HEK293 (cell line): ENCODE measurements around the gene MSI2.

Source experiments
- CTCF ChIA-PET: fragments of 350-600 bp; formaldehyde crosslinking; extraction: SDS; loops from one replicate; lab custom pipeline; 2021; ENCODE audit warnings: antibody characterized with exemption; lab: Yijun Ruan, JAX
- POLR2A ChIA-PET: fragments of 300-600 bp; formaldehyde crosslinking; extraction: SDS; loops from one replicate; lab custom pipeline; 2020; ENCODE audit warnings: antibody characterized with exemption, inconsistent platforms; lab: Yijun Ruan, JAX
- H3K27ac ChIP-seq: fragments of 200-500 bp; sonication (Bioruptor generic); 2 replicates; pipeline ENCODE4 v1.5.1; 2014; ENCODE audit warnings: low read depth, low read length, control low read depth, inconsistent platforms; ENCODE audit errors: extremely low read depth
- H3K36me3 ChIP-seq, 2 experiments: fragments of 200-500 bp in 1 of 2; sonication (Bioruptor generic) in 1 of 2; 1 replicate in 1 of 2; 2 replicates in 1 of 2; pipeline ENCODE4 v1.5.1; 2014 to 2017; ENCODE audit warnings: inconsistent platforms in 2 of 2, low read length in 2 of 2; ENCODE audit not compliant: control insufficient read depth in 2 of 2, insufficient read depth in 1 of 2
- H3K4me1 ChIP-seq: fragments of 200-500 bp; sonication (Bioruptor generic); 2 replicates; pipeline ENCODE4 v1.5.1; 2014; ENCODE audit warnings: mild to moderate bottlenecking, low read length, inconsistent platforms; ENCODE audit not compliant: control insufficient read depth, insufficient read depth
- H3K4me3 ChIP-seq: 2 replicates; pipeline ENCODE4 v1.5.1; 2011; ENCODE audit warnings: low read depth, mild to moderate bottlenecking, control low read depth, low read length, moderate library complexity
- H3K9me3 ChIP-seq: fragments of 200-500 bp; sonication (Bioruptor generic); 2 replicates; pipeline ENCODE4 v1.5.1; 2014; ENCODE audit warnings: low read depth, low read length, inconsistent platforms; ENCODE audit not compliant: control insufficient read depth, insufficient read depth
- EGR2 ChIP-seq: fragments of 450-650 bp; formaldehyde crosslinking; IDR thresholded peaks from 2 replicates; pipeline ENCODE4 v1.5.1; 2016; ENCODE audit warnings: low read depth, missing biosample characterization, missing genetic modification characterization
- REPIN1 ChIP-seq: fragments of 450-650 bp; formaldehyde crosslinking; IDR thresholded peaks from 2 replicates; pipeline ENCODE4 v1.5.1; 2017; ENCODE audit warnings: missing biosample characterization, missing genetic modification characterization, low read depth
- ZFHX2 ChIP-seq: fragments of 450-650 bp; formaldehyde crosslinking; conservative IDR thresholded peaks from 2 replicates; pipeline ENCODE4 v1.5.1; 2016; ENCODE audit warnings: missing biosample characterization, missing genetic modification characterization
- ZNF121 ChIP-seq: fragments of 450-650 bp; formaldehyde crosslinking; IDR thresholded peaks from 2 replicates; pipeline ENCODE4 v1.5.1; 2016; ENCODE audit warnings: missing biosample characterization, missing genetic modification characterization
- ZNF155 ChIP-seq: fragments of 450-650 bp; formaldehyde crosslinking; IDR thresholded peaks from 2 replicates; pipeline ENCODE4 v1.5.1; 2016; ENCODE audit warnings: missing biosample characterization, missing genetic modification characterization
- ZNF169 ChIP-seq: fragments of 450-650 bp; formaldehyde crosslinking; IDR thresholded peaks from 2 replicates; pipeline ENCODE4 v1.5.1; 2016; ENCODE audit warnings: missing biosample characterization, missing genetic modification characterization
- ZNF174 ChIP-seq: fragments of 450-650 bp; formaldehyde crosslinking; IDR thresholded peaks from 2 replicates; pipeline ENCODE4 v1.5.0; 2017; ENCODE audit warnings: missing biosample characterization, mild to moderate bottlenecking, missing genetic modification characterization
- ZNF19 ChIP-seq: fragments of 450-650 bp; formaldehyde crosslinking; IDR thresholded peaks from 2 replicates; pipeline ENCODE4; 2016; ENCODE audit warnings: missing biosample characterization, missing genetic modification characterization, low read depth
- ZNF48 ChIP-seq: fragments of 450-650 bp; formaldehyde crosslinking; IDR thresholded peaks from 2 replicates; pipeline ENCODE4 v1.5.1; 2016; ENCODE audit warnings: missing biosample characterization, missing genetic modification characterization
- ZNF626 ChIP-seq: fragments of 450-650 bp; sonication (Bioruptor Pico); formaldehyde crosslinking; IDR thresholded peaks from 2 replicates; pipeline ENCODE4 v1.5.1; 2018; ENCODE audit warnings: missing biosample characterization, missing genetic modification characterization, inconsistent platforms
- ZNF658 ChIP-seq: fragments of 450-650 bp; formaldehyde crosslinking; IDR thresholded peaks from 2 replicates; pipeline ENCODE4; 2016; ENCODE audit warnings: missing biosample characterization, missing genetic modification characterization
- ZNF768 ChIP-seq: fragments of 450-650 bp; formaldehyde crosslinking; IDR thresholded peaks from 2 replicates; pipeline ENCODE4 v1.5.1; 2018; ENCODE audit warnings: missing biosample characterization, mild to moderate bottlenecking, missing genetic modification characterization
- TF ChIP-seq, protein P1 (sequence below): fragments of 450-650 bp; formaldehyde crosslinking; IDR thresholded peaks from 2 replicates; pipeline ENCODE4 v1.5.1; 2017; ENCODE audit warnings: missing biosample characterization, mild to moderate bottlenecking, missing genetic modification characterization, moderate library complexity
- TF ChIP-seq, protein P2 (sequence below): fragments of 450-650 bp; formaldehyde crosslinking; IDR thresholded peaks from 2 replicates; pipeline ENCODE4 v1.5.1; 2016; ENCODE audit warnings: missing biosample characterization, missing genetic modification characterization
- TF ChIP-seq, protein P3 (sequence below): fragments of 450-650 bp; formaldehyde crosslinking; IDR thresholded peaks from 2 replicates; pipeline ENCODE4 v1.5.1; 2016; ENCODE audit warnings: missing biosample characterization, missing genetic modification characterization

MSI2 gene

DNA sequence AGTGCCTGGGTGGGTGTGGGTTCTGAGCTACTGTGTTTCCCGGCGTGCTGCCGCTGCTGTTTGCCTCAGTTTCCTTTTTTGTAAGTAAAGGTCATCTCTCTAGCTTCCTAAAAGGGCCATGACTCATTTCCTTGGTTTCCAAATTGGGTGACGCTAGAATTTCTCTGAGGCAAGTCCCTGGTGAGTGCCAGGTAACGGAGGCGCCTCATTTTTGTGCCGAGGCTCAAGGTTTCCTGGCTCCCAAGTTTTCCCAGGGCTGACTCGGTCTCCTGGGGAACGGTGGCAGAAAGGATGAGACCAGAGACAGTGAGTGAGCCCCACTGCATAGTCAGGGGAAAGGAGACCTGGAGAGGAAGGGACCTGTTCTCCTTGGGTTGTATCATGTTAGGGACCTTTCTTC lies 20.3 kb downstream of the MSI2 start:
- Histone ChIP-seq H3K4me1 (peaks cover under 1% of the 10 kb centered on the region; the same call in 1 of the 2 replicates), H3K36me3 (peaks cover 4 to 67% of the 10 kb centered on the region in 2 experiments; a peak in 2 of 3 replicates)
- POLR2A ChIA-PET, result interaction anchor here (1.0 kb wide), 1 partner anchor 20 kb away, joined by 4 read pairs; the partner anchor contains the start of gene MSI2

DNA sequence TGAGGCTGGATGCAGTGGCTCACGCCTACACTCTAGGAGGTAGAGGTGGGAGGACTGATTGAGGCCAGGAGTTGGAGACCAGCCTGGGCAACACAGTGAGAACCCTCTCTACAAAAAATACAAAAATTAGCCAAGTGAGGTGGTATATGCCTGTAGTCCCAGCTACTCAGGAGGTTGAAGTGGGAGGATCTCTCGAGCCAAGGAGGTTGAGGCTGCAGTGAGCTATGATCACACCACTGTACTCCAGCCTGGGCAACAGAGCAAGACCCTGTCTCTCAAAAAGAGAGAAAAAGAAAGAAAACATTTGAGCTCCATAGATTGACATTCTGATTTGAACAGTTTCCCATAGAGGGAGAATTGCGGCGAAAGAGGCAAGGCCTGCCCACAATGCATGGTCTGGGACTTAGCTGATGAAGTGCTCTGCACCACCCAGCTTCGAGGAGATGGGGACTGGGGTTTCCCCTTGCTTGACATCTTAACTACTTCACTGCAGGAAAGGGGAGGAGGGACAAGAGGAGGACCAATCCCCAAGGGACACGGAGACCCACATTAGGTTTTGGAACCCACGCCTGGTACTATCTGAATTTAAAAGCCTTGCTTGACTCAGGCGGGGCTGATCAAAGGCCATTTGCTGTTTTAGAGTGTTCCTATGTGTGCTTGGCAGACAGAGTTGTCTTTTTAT lies 21.7 kb downstream of the MSI2 start:
- Histone ChIP-seq H3K4me1 (peaks cover 12% of the 10 kb centered on the region), H3K36me3 (peaks cover 4 to 55% of the 10 kb centered on the region in 2 experiments; a peak in 2 of 3 replicates), H3K9me3 (no peaks in the 10 kb centered on the region), H3K4me3 (no peak overlapping the region), H3K27ac (no peak overlapping the region; the same call in 1 of the 2 replicates)
- CTCF ChIA-PET, result interaction anchor here (2.6 kb wide), 1 partner anchor 35 kb away, joined by 8 read pairs; no protein-coding TSS in a partner anchor
- peak; percentile 34 for TF ChIP-seq ZFHX2 (tag by site-specific recombination)
- TF ChIP-seq ZNF48 (tag by site-specific recombination), result no peak
- TF ChIP-seq, protein P1, sequence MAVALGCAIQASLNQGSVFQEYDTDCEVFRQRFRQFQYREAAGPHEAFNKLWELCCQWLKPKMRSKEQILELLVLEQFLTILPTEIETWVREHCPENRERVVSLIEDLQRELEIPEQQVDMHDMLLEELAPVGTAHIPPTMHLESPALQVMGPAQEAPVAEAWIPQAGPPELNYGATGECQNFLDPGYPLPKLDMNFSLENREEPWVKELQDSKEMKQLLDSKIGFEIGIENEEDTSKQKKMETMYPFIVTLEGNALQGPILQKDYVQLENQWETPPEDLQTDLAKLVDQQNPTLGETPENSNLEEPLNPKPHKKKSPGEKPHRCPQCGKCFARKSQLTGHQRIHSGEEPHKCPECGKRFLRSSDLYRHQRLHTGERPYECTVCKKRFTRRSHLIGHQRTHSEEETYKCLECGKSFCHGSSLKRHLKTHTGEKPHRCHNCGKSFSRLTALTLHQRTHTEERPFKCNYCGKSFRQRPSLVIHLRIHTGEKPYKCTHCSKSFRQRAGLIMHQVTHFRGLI, result peak; percentile 57; the same call in 1 of the 2 replicates
- no peak for TF ChIP-seq ZNF658 (tag by site-specific recombination)
- TF ChIP-seq EGR2 (tag by site-specific recombination), result 0 out of 2 replicates have a peak, but pooled peaks have one; percentile 10
- TF ChIP-seq ZNF155 (tag by site-specific recombination), result no peak
- peak; percentile 82 for TF ChIP-seq ZNF121 (tag by site-specific recombination)
- TF ChIP-seq, protein P2, sequence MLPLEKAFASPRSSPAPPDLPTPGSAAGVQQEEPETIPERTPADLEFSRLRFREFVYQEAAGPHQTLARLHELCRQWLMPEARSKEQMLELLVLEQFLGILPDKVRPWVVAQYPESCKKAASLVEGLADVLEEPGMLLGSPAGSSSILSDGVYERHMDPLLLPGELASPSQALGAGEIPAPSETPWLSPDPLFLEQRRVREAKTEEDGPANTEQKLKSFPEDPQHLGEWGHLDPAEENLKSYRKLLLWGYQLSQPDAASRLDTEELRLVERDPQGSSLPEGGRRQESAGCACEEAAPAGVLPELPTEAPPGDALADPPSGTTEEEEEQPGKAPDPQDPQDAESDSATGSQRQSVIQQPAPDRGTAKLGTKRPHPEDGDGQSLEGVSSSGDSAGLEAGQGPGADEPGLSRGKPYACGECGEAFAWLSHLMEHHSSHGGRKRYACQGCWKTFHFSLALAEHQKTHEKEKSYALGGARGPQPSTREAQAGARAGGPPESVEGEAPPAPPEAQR (tag by site-specific recombination), result no peak
- TF ChIP-seq, protein P3, sequence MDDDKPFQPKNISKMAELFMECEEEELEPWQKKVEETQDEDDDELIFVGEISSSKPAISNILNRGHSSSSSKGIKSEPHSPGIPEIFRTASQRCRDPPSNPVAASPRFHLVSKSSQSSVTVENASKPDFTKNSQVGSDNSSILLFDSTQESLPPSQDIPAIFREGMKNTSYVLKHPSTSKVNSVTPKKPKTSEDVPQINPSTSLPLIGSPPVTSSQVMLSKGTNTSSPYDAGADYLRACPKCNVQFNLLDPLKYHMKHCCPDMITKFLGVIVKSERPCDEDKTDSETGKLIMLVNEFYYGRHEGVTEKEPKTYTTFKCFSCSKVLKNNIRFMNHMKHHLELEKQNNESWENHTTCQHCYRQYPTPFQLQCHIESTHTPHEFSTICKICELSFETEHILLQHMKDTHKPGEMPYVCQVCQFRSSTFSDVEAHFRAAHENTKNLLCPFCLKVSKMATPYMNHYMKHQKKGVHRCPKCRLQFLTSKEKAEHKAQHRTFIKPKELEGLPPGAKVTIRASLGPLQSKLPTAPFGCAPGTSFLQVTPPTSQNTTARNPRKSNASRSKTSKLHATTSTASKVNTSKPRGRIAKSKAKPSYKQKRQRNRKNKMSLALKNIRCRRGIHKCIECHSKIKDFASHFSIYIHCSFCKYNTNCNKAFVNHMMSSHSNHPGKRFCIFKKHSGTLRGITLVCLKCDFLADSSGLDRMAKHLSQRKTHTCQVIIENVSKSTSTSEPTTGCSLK (tag by site-specific recombination), result no peak
- TF ChIP-seq REPIN1 (tag by site-specific recombination), result no peak
- POLR2A ChIA-PET, result interaction anchor here (2.3 kb wide), 1 partner anchor 22 kb away, joined by 12 read pairs; the partner anchor contains the start of gene MSI2

More for the DNA sequence above, 20.3 kb downstream of the MSI2 start:
- no peak overlapping the region for H3K4me3 ChIP-seq
- TF ChIP-seq ZNF626 (tag by site-specific recombination) (no peak), ZNF169 (tag by site-specific recombination) (no peak), ZNF174 (tag by site-specific recombination) (no peak), ZNF768 (tag by site-specific recombination) (no peak), ZNF19 (tag by site-specific recombination) (no peak)
- TF ChIP-seq, all 188 proteins: peak for 0
- no peaks in the 10 kb centered on the region for H3K9me3 ChIP-seq
- CTCF ChIA-PET, result interaction anchor here (2.6 kb wide), 1 partner anchor 33 kb away, joined by 8 read pairs; no protein-coding TSS in a partner anchor
- no peak overlapping the region for H3K27ac ChIP-seq
